Mucosa of stomach (tissue), 1 donor: ENCODE data around the gene LTN1.
"Not testable (repeated sequence)": the region's sequence is repeated elsewhere in the genome, so short reads cannot be mapped to it uniquely, and the experiment has no call there.

ENCODE experiments used
- H3K27me3 ChIP-seq: one replicate; pipeline ENCODE4 v1.7.0; 2013; ENCODE audit warnings: mild to moderate bottlenecking, low read length; ENCODE audit not compliant: control insufficient read depth, insufficient read depth
- H3K36me3 ChIP-seq: one replicate; pipeline ENCODE4 v1.7.0; 2013; ENCODE audit warnings: low read length; ENCODE audit not compliant: control insufficient read depth, insufficient read depth
- H3K4me1 ChIP-seq: one replicate; pipeline ENCODE4 v1.7.0; 2013; ENCODE audit warnings: mild to moderate bottlenecking, low read length; ENCODE audit not compliant: control insufficient read depth, insufficient read depth
- H3K4me3 ChIP-seq: one replicate; pipeline ENCODE4 v1.7.0; 2013; ENCODE audit warnings: low read length
- H3K9ac ChIP-seq: one replicate; pipeline ENCODE4 v1.7.0; 2013; ENCODE audit warnings: mild to moderate bottlenecking, low read length, moderate library complexity
- H3K9me3 ChIP-seq: one replicate; pipeline ENCODE4 v1.7.0; 2013; ENCODE audit warnings: mild to moderate bottlenecking, low read length, moderate library complexity; ENCODE audit not compliant: control insufficient read depth
- donor health status: Pancreatic carcinoma.

LTN1 gene

DNA sequence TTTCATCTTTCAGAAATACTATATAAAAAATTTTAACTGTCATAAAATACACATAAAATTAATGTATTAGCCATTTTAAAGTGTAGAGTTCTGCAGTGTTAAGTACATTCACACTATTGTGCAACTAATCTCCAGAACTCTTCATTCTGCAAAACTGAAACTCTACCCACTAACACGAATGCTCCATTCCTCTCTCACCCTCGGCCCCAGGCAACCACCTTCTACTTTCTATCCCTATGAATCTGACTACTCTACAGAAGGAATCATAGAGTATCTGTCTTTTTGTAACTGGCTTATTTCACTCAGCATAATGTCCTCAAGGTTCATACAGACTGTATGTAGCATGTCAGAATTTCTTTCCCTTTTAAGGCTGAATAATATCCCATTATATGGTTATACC is 43.4 kb downstream of the LTN1 start:
- Histone ChIP-seq H3K9ac (no peak overlapping the region), H3K4me3 (no peak overlapping the region), H3K27me3 (no peaks in the 10 kb centered on the region), H3K9me3 (no peaks in the 10 kb centered on the region), H3K36me3 (no peaks in the 10 kb centered on the region), H3K4me1 (no peaks in the 10 kb centered on the region)

GRCh38 chr21:28944296-28944695 is 48.4 kb downstream of the LTN1 start:
- no peaks in the 10 kb centered on the region for H3K27me3 ChIP-seq
- no peaks in the 10 kb centered on the region for H3K36me3 ChIP-seq
- no peaks in the 10 kb centered on the region for H3K9me3 ChIP-seq
- no peak overlapping the region for H3K9ac ChIP-seq
- H3K4me3 ChIP-seq: no peak overlapping the region
- no peaks in the 10 kb centered on the region for H3K4me1 ChIP-seq

GRCh38 chr21:28943631-28944030 is 49.0 kb downstream of the LTN1 start:
- no peaks in the 10 kb centered on the region for H3K36me3 ChIP-seq
- no peak overlapping the region for H3K4me3 ChIP-seq

DNA sequence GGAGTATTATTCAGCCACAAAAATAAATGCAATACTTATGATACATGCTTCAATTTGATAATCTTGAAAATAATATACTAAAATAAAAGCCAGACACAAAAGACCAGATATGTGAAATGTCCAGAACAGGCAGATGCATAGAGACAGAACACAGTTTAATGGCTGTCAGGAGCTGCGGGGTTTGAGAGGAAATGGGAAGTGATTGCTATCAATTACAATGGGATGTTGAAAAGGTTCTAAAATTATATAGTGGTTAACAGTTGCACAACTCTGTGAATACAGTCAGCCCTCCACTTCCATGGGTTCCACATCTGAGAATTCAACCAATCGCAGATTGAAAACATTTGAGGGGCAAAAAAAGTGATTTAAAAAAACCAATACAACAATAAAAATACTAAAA is 54.0 kb downstream of the LTN1 start:
- no peaks in the 10 kb centered on the region for H3K36me3 ChIP-seq
- H3K9me3 ChIP-seq: no peaks in the 10 kb centered on the region
- no peak overlapping the region for H3K4me3 ChIP-seq
- H3K27me3 ChIP-seq: no peaks in the 10 kb centered on the region
- no peaks in the 10 kb centered on the region for H3K4me1 ChIP-seq
- H3K9ac ChIP-seq: no peak overlapping the region

More at GRCh38 chr21:28943631-28944030, 49.0 kb downstream of the LTN1 start:
- Histone ChIP-seq H3K4me1 (no peaks in the 10 kb centered on the region), H3K27me3 (no peaks in the 10 kb centered on the region), H3K9ac (no peak overlapping the region), H3K9me3 (no peaks in the 10 kb centered on the region)

DNA sequence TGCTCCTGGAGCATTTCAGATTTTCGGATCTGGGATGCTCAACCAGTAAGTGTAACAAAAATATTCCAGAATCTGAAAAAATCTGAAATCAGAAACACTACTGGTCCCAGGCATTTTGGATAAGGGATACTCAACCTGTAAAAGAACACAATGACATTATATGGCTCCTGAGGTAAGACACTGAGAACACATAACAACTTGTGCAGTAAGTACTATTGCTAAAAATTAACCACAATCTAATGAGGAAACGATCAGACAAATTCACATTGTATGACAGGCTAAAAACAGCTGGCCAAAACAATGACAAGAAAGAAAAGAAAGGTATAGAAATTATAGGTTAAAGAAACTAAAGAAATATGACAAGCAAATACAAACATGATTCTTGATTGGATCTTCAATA is 54.9 kb downstream of the LTN1 start:
- H3K4me3 ChIP-seq: no peak overlapping the region
- no peaks in the 10 kb centered on the region for H3K9me3 ChIP-seq
- H3K27me3 ChIP-seq: no peaks in the 10 kb centered on the region
- H3K4me1 ChIP-seq: no peaks in the 10 kb centered on the region
- no peak overlapping the region for H3K9ac ChIP-seq
- no peaks in the 10 kb centered on the region for H3K36me3 ChIP-seq

- no peak overlapping the region for H3K9ac ChIP-seq
- H3K4me1 ChIP-seq: no peaks in the 10 kb centered on the region
- no peaks in the 10 kb centered on the region for H3K36me3 ChIP-seq
- H3K27me3 ChIP-seq: no peaks in the 10 kb centered on the region
- H3K4me3 ChIP-seq: no peak overlapping the region
- H3K9me3 ChIP-seq: no peaks in the 10 kb centered on the region
Observed at GRCh38 chr21:28936721-28937120, 56.0 kb downstream of the LTN1 start.

DNA sequence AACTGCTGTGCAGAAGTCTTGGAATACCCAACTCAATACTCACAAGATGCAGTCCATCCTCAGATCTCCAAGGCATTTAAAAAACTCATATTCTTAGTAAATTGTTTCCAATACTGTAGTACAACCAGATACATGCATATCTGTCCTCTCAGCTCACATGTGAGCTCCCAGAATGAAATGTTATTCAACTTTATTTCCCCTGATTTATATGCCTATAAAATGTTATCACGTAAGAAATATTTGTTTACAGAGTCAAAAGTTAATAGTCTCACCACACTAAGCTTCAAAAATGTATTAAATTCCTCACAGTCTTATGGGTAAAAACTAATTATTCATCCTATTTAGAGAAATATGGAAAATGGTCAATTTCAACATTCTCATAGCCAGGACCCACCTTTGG is 56.6 kb downstream of the LTN1 start:
- Histone ChIP-seq H3K9ac (no peak overlapping the region), H3K4me3 (no peak overlapping the region), H3K27me3 (no peaks in the 10 kb centered on the region), H3K9me3 (no peaks in the 10 kb centered on the region), H3K36me3 (no peaks in the 10 kb centered on the region), H3K4me1 (no peaks in the 10 kb centered on the region)

DNA sequence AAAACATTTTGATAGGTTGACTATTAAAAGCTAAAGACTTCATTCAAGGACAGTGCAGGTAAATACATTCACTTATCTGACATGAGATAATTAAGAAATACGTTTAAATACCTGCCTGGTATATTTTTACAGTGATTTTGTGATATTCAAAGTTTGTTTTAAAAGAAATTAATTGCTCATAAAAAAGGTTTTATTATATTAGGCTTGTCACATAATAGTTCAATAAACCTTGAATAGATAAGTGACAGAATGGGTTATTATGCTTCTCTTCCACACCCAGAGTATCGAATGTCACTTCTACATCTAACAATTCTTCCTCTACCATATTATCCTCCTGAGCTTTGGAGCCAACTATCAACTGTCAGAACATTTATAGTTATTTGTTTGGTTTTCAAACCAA is 60.0 kb downstream of the LTN1 start:
- no peaks in the 10 kb centered on the region for H3K36me3 ChIP-seq
- H3K27me3 ChIP-seq: no peaks in the 10 kb centered on the region
- H3K9ac ChIP-seq: no peak overlapping the region
- no peaks in the 10 kb centered on the region for H3K4me1 ChIP-seq
- H3K9me3 ChIP-seq: no peaks in the 10 kb centered on the region
- no peak overlapping the region for H3K4me3 ChIP-seq

- H3K9me3 ChIP-seq, H3K9ac ChIP-seq, H3K4me3 ChIP-seq, H3K27me3 ChIP-seq, H3K36me3 ChIP-seq, H3K4me1 ChIP-seq: not testable (repeated sequence)
Observed at GRCh38 chr21:28931708-28932372, 60.8 kb downstream of the LTN1 start.

- H3K4me3 ChIP-seq: no peak overlapping the region
- no peaks in the 10 kb centered on the region for H3K9me3 ChIP-seq
- H3K4me1 ChIP-seq: no peaks in the 10 kb centered on the region
- no peak overlapping the region for H3K9ac ChIP-seq
- H3K27me3 ChIP-seq: no peaks in the 10 kb centered on the region
- no peaks in the 10 kb centered on the region for H3K36me3 ChIP-seq
Observed at GRCh38 chr21:28928578-28929420, 63.9 kb downstream of the LTN1 start.

GRCh38 chr21:28927130-28927529 is 65.5 kb downstream of the LTN1 start:
- Histone ChIP-seq H3K4me1 (no peaks in the 10 kb centered on the region), H3K9me3 (no peaks in the 10 kb centered on the region), H3K36me3 (no peaks in the 10 kb centered on the region), H3K9ac (no peak overlapping the region), H3K4me3 (no peak overlapping the region), H3K27me3 (no peaks in the 10 kb centered on the region)

GRCh38 chr21:28923439-28923975 is 69.2 kb downstream of the LTN1 start:
- H3K4me1 ChIP-seq: no peaks in the 10 kb centered on the region
- no peak overlapping the region for H3K9ac ChIP-seq
- no peaks in the 10 kb centered on the region for H3K36me3 ChIP-seq
- no peaks in the 10 kb centered on the region for H3K27me3 ChIP-seq
- no peak overlapping the region for H3K4me3 ChIP-seq
- H3K9me3 ChIP-seq: no peaks in the 10 kb centered on the region
